ENCODE data around the gene PEX7.
A peak's percentile ranks its signal among the peaks of the same experiment; 100 is the strongest.

Gene PEX7

GRCh38 chr6:136822376-136823127 lies at the start of gene PEX7:
TSS of gene PEX7 (plus strand) at chr6:136822592. CDS start at chr6:136822666, 74 bp downstream.
- peak; percentile 60 for TF ChIP-seq CTCF (conservative IDR thresholded peaks at IDR 0.05; ENCODE audit: control insufficient read depth, insufficient read depth, low read depth, low read length)
- peak within 1 kb of the TSS; percentile 42 for H3K4me3 ChIP-seq (ENCODE audit: control insufficient read depth, low read depth, low read length)
- peak; percentile 92 for DNase-seq (ENCODE audit: low read depth)

GRCh38 chr6:136772685-136773472 lies 49.5 kb upstream of the PEX7 start:
- H3K4me3 ChIP-seq (ENCODE audit: control insufficient read depth, low read depth, low read length): no peak overlapping the region
- no peak for TF ChIP-seq CTCF (conservative IDR thresholded peaks at IDR 0.05; ENCODE audit: control insufficient read depth, insufficient read depth, low read depth, low read length)
- no peak for DNase-seq (ENCODE audit: low read depth)

- DNase-seq (ENCODE audit: low read depth): no peak
- no peak for TF ChIP-seq CTCF (conservative IDR thresholded peaks at IDR 0.05; ENCODE audit: control insufficient read depth, insufficient read depth, low read depth, low read length)
- no peak overlapping the region for H3K4me3 ChIP-seq (ENCODE audit: control insufficient read depth, low read depth, low read length)
Measured at GRCh38 chr6:136773473-136773796, 49.0 kb upstream of the PEX7 start.

- H3K4me3 ChIP-seq (ENCODE audit: control insufficient read depth, low read depth, low read length): no peak overlapping the region
- DNase-seq (ENCODE audit: low read depth): peak; percentile 86
- no peak for TF ChIP-seq CTCF (conservative IDR thresholded peaks at IDR 0.05; ENCODE audit: control insufficient read depth, insufficient read depth, low read depth, low read length)
Measured at GRCh38 chr6:136774228-136775041, 48.0 kb upstream of the PEX7 start.

GRCh38 chr6:136775081-136775480 lies 47.3 kb upstream of the PEX7 start:
- no peak for DNase-seq (ENCODE audit: low read depth)
- no peak overlapping the region for H3K4me3 ChIP-seq (ENCODE audit: control insufficient read depth, low read depth, low read length)
- TF ChIP-seq CTCF (conservative IDR thresholded peaks at IDR 0.05; ENCODE audit: control insufficient read depth, insufficient read depth, low read depth, low read length): no peak

GRCh38 chr6:136775548-136775947 lies 46.8 kb upstream of the PEX7 start:
- no peak for DNase-seq (ENCODE audit: low read depth)
- no peak overlapping the region for H3K4me3 ChIP-seq (ENCODE audit: control insufficient read depth, low read depth, low read length)
- no peak for TF ChIP-seq CTCF (conservative IDR thresholded peaks at IDR 0.05; ENCODE audit: control insufficient read depth, insufficient read depth, low read depth, low read length)
